WI38 (cell line): ENCODE results near the gene SENP8.

Source experiments
- H3K4me3 ChIP-seq: 2 replicates; pipeline ENCODE4 v1.5.1; 2011; ENCODE audit warnings: low read depth, mild to moderate bottlenecking, control low read depth, low read length
- CTCF ChIP-seq: IDR thresholded peaks from 2 replicates; pipeline ENCODE4 v1.5.1; 2012; ENCODE audit warnings: low read depth, mild to moderate bottlenecking, control low read depth, low read length

SENP8 gene

DNA sequence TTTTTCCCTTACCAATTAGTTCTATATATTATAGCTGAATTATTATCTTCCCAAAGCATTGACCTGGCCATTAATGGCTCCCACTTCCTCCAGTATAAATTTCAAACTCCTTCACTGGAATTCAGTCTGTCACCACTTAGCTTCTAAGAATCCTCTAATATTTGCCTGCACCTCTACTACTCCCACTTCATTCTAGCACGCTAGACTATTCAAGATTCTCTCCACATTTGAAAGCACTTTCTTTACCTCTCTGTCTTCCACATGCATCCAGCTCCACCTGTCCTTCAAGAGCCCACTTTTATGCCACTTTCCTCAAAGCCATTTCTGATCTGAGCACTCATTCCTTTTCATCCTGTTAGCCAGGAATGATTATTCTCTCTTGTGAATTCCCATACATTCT lies 15.0 kb downstream of the SENP8 start:
- no peak for TF ChIP-seq CTCF
- H3K4me3 ChIP-seq, result no peak overlapping the region

DNA sequence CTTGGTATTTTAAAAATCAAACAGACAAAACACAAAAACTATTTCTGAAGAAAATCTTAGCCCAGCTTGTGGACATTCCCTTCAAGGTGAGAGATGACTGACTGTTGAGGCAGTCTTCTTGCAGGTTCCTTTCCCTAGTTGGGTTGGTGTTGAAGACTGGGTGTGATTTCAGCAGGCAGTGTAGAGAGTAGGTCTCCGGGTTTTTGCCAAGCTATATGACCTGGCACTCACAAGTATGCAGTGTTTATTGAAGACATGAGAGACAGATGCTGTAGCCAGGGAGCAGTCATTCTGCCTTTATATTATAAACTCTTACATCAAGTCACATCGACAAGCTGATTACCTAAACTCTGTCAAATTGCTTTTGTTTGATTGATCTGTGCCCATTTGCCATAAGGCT lies 17.5 kb downstream of the SENP8 start:
- TF ChIP-seq CTCF, result no peak
- no peak overlapping the region for H3K4me3 ChIP-seq

GRCh38 chr15:72136170-72137051 lies 18.2 kb downstream of the SENP8 start:
- no peak for TF ChIP-seq CTCF
- no peak overlapping the region for H3K4me3 ChIP-seq

DNA sequence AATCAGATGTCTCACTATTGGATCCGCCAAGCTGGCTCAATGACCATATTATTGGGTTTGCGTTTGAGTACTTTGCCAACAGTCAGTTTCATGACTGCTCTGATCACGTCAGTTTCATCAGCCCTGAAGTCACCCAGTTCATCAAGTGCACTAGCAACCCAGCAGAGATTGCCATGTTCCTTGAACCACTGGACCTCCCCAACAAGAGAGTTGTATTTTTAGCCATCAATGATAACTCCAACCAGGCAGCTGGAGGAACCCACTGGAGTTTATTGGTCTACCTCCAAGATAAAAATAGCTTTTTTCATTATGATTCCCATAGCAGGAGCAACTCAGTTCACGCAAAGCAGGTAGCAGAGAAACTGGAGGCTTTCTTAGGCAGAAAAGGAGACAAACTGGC lies 21.5 kb downstream of the SENP8 start:
- no peak for TF ChIP-seq CTCF

DNA sequence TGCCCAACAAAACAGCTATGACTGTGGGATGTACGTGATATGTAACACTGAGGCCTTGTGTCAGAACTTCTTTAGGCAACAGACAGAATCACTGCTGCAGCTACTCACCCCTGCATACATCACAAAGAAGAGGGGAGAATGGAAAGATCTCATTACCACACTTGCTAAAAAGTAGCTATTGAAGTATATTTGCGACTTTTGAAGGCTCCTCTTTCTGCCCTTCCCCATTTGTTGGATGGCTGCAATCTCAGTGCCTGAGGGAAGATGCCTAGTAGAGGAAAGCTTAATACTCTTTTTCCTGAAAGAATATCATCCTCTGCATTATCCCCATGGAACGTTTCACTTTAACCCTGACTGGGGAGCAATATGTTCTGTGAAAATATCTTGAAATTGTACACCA lies 21.9 kb downstream of the SENP8 start:
- no peak overlapping the region for H3K4me3 ChIP-seq
- no peak for TF ChIP-seq CTCF

More for the DNA sequence above, 21.5 kb downstream of the SENP8 start:
- H3K4me3 ChIP-seq, result no peak overlapping the region

GRCh38 chr15:72141171-72142084 lies 23.2 kb downstream of the SENP8 start:
- no peak for TF ChIP-seq CTCF
- H3K4me3 ChIP-seq, result no peak overlapping the region

- no peak overlapping the region for H3K4me3 ChIP-seq
- TF ChIP-seq CTCF, result no peak
Measured at GRCh38 chr15:72146221-72146620, 28.0 kb downstream of the SENP8 start.
